HG02885 (cell line): Measurements from ENCODE around the gene MYL12A.

ENCODE experiments used
- ATAC-seq: cut with Tn5 transposase; IDR thresholded peaks from one replicate; pipeline ENCODE4 v1.9.1; 2021; ENCODE audit warnings: mild to moderate bottlenecking; ENCODE audit not compliant: unreplicated experiment, poor library complexity

MYL12A gene

DNA sequence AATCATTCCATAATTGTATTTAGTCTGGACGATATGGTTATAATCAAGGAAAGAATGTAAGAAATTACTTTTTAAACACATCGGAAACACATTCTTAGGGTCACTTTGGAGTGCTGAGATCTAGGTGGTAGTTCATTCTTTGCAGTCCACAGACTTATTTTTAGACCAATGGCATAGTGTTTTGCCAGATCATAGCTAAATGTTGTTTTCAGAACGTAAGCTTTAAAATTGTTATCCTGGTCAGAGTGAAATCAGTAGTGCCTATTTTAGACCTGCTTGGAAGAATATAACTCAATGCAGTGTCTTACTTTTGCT, 4.3 kb downstream of the MYL12A start:
- no peak for ATAC-seq

DNA sequence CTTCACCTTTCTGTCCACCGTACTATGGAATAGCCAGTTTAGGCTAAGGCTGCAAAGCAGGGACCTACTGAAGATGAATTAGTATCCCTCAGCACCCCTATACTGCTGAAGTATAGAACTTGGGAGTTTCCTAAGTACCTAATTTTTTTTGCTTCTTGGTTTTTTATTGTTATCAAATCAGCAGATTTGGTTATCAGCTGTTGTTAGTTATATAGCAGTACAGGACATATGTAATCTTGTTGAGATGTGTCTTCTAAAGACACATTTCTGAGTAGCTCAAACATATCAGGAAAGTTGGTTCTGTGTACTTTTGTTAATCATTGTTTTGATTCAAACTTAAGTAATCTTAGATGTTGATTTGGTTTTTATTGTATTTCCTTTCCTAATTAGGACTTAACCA, 5.2 kb downstream of the MYL12A start:
- ATAC-seq: no peak

DNA sequence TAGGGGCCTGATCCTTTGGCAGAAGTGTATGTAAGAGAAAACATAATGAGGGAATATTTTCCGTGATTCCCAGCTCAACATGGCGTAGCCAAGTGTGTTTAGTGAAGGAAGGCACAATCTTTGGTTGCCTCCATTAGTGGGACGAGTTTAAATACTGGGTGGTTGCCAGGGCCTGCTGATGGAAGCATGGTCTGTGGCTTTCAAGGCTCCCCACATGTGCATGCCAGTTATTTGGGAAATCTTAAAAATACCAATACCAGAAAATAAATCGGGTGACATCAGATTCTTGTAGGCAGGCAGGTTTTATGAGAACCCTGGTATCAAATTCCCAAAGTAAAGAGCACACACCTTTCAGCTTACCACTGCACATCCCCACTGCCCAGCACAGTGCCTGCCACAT, 7.1 kb downstream of the MYL12A start:
- no peak for ATAC-seq

DNA sequence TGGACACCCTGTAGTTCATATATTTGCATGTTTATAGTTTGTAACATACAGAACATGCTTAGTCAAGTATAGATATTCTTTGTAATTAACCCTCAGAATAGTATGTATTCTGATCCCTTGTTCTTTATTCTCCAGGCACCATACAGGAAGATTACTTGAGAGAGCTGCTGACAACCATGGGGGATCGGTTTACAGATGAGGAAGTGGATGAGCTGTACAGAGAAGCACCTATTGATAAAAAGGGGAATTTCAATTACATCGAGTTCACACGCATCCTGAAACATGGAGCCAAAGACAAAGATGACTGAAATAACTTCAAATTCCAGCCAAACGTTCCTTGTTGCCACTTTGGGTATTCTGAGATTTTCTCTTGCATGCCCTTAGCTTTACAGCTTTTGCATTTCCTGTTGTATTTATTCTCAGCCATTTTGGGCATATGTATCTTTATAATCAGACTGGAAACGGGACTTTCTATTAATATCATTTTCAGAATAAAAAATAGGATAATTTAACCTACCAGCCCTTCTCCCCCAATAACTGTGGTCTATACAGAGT, 8.1 kb downstream of the MYL12A start:
- ATAC-seq: no peak

DNA sequence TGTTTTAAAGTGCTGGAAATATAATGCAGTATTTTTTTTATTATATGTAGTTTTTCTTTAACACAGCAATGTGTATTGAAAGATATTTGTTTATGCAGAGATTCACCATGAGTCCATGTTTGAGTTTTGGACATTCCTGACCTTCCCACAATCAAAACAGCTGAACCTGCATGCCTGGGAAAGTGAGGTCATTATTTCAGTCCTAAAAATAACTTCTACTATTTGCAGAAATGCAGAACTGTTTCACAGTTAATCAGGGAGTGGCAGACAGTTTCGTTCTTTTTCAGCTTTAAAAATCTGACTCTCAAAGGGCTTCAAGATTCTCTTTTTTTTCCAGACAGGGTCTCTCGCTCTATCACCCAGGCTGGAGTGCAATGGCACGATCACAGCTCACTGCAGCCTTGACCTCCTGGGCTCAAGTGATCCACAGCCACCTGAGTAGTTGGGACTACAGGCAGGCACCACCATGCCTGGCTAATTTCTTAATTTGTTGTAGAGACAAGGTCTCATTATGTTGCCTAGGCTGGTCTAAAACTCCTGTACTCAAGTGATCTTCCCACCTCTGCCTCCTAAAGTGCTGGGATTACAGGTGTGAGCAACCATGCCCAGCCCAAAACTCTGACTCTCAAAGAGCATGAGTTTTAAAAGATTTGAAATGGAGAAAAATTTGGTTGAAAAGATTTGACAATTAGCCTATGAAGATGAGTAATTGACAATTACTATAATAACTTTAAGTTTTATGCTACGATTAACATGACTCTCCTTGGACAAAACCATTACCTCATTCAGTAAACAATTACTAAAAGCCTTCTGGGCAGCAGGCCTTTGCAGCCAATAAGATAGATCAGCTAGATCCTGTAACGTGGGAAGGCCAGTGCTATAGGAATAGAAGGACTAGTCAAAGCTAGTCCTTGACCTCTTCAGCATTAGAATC, 9.4 kb downstream of the MYL12A start:
- ATAC-seq: no peak

DNA sequence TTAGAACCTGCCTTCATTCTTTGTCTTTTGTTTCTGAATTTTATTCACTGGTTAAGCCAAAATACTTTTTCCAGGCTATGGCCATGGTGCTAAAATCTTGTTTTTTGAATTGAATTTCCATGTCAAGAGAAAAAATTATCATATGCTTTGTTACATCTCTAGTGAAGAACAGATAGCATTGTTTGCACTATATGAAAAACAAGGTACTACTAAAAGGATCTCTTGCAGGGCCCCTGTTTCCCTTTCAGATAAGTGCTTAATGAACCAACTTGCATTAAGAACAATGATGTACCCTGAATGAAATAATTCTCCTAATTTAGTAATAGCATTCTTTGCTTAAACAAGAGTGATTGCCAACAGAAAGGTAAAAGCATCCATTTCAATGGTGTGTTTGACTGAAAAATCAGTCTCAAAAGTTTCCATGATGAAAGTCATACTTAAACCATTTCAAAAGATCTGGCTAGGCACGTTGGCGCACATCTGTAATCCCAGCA, 10.1 kb downstream of the MYL12A start:
- no peak for ATAC-seq

DNA sequence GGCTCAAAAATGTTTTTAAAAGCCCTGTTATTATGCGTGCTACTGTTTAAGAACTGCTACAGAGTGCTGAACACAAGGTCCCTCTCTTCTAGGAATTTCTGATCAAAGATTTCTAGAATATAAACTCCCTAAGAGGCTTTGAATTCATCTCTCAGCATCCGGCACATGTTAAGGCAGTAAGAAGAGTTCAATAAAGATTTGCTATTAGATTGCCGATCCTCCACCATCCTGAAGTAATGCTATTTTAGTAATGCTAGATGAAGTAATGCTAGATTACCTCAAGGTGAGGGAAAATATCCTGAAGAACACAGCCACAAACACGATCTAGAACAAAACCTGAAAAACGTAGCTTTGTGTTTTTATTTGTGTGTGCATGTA, 13.4 kb downstream of the MYL12A start:
- ATAC-seq: no peak

DNA sequence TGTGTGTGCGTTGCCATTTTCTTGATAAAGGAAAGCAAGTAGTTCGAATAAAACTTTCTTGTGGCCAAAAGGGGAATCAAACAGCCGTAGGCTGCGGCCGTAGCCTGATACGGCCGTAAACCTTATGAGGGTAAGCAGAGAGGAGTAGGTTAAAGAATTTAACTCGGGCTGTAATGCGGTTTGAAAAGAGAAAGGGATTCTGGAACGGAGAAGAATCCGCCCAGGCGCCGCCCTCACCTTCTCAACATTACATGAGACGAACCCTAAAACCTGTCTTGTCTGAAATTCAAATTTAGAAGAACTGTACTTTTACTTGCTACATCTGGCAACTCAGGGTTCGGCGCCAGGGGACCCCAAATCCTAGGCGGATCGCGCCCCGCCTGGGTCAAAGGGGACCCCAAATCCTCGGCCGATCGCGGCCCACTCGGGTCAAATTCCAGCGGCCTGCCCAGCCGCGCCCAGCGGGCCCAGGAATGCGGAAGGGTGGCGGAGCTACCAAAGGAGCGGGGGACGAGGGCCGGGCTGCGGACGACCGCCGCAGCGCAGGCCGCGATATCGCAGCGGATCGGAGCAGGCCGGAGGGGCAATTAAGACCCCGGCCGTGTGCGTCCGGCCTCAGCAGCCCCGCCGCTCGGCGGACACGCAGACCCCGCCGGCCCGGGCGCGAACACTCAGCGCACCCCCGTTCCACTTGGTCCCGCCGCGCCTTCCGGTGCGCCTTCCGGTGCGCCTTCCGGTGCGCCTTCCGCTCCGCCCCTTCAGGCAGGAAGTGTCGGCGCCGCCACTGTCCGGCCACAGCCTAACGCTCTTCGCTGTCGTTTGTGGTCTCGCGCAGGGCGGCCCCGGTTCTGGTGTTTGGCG, 14.0 kb downstream of the MYL12A start, which contains the start of gene MYL12B:
TSS of gene MYL12B (plus strand) at position 761 of the 861 bp plus-strand sequence. CDS start 10,766 bp downstream, outside the sequence.
- peak; percentile 88 for ATAC-seq

DNA sequence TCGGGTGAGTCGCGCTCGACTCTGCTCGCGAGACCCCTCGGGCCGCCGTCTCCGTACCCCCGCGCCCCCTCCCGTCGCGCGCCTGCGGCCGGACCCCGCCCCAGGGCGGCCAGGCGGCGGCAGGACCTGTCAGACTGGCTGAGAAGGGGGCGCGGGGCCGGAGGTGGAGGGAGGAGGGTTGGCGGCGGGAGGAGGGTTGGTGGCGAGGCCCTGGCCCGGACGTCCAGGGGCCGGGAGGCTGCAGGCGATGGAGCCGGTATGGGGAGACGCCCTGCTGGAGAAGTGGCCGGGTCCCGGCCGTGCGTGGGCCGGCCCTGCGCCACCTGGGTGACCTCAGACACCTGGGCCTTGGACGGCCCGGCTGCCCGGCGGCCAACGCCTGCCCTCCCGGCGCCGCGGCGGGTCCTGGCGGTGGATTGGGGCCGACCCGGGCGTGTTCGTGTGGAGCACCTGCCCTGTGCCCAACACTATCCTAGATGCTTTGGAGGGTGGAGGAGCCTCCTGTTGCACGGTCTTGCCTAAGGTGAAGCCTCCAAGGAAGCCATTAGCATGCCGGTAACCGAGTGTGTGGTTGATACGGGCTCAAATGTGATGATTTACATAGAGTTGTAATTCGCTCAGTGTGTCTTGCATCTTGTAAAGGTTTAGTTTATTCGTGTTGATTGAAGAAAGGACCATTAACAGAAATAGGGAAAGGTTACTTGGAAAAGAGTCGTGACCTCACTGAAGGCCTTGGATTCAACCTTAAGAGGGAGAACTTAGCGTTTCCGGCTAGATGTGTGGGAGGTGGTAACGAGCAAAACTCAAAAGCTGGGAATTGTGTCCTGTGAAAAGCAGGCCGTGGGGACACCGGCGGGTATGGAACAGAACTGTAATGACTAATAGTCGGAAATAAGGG, 14.9 kb downstream of the MYL12A start:
- peak; percentile 39 for ATAC-seq

DNA sequence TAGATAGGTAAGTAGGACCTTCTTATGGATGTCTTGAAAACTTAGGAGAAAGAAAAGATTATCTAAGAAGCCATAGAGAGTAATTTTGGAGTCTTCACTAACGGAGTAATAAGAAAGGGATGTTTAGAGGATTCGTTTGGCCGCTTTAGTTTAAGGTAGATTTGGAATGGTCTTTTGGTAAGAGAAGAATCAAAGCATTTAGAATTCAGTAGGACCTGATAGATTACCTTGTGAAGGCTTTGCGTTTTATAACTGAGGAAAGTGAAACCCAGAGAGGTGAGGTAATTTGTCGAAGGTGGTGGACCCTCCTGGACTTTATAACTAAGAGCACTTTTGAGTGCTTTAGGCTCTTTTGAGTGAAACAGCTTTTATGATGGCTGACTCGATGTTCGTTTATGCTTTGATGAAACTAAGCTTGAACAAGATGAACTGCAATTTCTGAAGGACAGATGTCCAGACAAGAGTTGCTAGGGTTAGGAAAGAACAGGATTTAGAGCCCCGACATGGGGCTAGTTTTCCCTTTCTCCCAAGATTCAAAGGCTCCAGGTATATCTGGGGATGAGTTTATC, 15.6 kb downstream of the MYL12A start:
- no peak for ATAC-seq

DNA sequence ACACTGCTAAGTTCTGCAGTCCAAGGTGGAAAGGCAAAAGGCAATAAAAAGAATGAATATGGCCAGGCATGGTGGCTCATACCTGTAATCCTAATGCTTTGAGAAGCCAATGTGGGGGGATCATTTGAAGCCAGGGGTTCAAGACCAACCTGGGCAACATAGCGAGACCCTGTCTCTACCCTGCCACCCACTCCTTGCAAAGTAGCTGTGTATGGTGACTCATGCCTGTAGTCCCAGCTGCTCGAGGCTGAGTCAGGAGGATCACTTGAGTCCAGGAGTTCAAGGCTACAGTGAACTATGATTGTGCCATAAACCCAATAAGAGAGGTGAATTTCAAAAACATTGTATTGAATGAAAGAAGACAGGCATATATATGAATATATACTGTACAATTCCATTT, 16.8 kb downstream of the MYL12A start:
- ATAC-seq: no peak

DNA sequence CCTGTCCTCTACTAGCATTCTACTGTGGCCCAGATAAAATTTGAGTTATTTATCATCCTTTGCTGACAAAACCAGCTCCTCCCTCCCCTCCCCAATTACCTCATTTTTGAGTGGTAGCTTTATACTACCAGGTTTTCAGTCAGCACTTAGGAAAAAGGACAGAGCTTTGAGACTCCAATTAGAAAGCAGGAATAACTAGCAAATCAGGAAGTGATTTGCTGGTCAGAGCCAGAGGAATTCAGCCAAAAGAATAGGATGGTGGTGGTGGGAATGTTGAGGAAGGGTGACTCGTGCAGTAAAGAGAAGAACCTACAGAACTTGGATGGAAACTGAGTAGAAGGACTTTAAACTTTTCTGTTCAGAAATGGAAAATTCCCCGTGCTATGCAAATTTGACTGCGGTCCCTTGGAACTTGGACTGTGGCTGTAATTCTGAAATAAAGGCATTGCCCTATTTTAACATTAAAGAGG, 18.0 kb downstream of the MYL12A start:
- no peak for ATAC-seq

DNA sequence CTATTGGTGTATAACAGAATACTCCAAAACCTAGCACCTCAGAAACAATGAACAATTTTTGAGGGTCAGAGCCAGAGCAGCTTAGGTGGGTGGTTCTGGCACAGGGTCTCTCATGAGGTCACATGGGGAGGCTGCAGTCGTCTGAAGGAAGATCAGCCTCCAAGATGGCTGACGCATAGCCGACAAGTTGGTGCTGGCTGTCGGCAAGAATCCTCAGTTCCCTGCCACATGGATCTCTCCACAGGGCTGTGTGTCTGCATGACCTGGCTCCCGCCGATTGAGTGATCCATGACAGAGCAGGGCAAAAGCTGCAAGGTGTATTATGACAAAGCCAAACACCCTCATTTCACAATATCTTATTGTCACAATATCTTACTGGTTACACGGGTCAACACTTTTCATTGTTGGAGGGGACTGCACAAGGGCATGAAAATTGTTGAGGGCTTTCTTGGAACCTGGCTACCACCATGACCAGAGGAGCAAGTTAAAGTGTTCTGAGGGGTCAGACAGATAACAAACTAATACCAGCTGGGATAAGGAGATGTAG, 18.5 kb downstream of the MYL12A start:
- no peak for ATAC-seq

DNA sequence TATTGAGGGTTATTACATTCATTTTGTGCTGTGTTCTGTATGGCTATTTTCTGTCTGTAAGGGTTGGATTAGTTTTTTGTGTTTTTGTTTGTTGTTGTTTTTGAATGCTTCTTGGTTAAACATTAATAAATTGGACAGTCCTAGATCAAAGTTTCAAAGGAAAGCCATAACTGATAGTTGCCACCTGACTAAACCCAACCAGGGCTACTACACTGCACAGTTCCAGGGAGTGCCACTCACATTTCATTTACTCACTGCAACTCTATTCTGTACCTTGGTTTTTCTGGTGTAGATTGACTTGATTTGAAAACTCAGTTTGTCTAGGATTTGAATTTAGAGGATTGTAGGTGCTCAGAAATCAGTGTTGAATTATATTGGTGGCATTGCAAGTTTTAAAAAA, 20.7 kb downstream of the MYL12A start:
- ATAC-seq: no peak

DNA sequence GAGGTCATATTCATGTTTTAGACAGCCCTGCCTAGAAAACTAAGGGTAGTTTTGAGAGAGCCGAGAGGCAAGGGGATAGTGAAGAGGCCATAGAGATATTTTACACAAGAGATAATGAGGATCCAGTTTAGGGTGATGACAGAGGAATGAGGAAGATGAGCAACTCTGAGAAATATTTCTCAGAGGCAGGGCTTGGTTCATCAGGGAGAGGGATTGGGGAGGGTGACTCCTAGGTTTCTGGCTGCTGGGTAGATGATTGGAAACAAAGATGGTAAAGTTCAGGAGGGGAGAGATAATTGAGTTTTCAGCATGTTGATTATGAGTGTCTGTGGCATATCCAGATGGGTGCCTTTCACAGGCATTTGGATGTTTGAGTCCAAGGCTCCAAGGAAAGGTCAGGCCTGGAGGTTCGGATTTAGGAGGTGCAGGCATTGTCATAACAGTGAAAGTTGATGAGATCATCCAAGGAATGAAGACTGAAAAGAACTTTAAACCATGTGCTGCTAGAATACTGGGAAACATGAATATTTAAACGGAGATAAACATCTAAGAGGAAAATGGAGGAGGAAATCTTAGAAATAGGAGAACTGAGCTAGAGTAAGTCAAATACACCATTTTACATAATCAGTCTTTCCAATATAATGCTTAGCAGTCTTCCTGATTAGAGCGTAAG, 21.8 kb downstream of the MYL12A start:
- ATAC-seq: no peak

DNA sequence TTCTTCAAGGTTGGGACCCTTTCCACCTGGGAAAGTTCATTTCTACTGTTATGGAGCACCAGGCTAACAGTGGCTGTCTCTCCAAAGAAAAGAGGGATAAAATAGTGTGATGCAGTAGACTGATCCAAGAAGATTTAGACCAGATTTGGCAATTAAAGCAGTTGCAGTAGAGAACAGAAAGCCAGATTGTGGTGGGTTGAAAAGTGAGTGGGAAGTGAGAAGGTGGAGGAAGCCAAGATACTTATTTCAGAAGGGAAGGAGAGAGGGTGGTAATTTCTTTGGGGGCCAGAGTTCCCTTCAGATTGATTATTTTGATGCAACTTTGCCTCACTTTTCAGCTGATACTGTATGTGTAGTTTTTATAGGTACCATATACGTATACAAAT, 22.3 kb downstream of the MYL12A start:
- ATAC-seq: no peak

DNA sequence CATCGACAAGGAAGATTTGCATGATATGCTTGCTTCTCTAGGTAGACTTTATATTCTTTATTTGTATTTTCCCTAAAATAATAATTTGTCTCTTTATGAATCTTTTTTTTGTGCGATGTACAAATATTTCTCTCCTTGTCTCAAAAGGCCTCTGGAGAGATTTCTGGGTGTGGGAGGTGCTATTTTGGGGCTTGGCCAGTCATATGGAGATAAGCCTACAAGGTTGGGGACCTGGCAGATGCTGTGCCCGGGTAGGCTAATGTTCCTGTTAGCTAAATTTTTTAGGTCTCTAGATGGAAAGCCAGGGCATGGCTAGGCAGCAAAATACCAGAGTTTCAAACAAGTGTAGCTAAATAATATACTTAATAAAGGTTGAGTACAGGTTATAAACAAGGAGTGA, 25.4 kb downstream of the MYL12A start:
- ATAC-seq: no peak

DNA sequence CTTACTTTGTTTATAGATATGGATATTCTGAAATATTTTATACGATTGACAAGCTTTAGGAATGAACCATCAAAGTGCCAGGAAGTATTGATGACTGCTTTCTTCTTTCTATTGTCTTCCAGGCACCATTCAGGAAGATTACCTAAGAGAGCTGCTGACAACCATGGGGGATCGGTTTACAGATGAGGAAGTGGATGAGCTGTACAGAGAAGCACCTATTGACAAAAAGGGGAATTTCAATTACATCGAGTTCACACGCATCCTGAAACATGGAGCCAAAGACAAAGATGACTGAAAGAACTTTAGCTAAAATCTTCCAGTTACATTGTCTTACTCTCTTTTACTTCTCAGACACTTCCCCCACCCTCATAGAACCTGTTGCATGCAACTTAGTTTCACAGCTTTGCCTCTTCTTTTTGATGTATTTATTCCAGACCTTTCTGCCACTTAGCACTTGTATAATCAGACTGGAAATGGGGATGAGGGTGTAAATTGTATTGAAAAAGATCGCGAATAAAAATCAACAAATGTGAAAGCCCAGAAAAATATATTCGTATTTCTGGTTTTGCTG, 30.1 kb downstream of the MYL12A start:
- peak; percentile 29 for ATAC-seq
